ENCODE measurements around the gene GJD3.

Gene GJD3

DNA sequence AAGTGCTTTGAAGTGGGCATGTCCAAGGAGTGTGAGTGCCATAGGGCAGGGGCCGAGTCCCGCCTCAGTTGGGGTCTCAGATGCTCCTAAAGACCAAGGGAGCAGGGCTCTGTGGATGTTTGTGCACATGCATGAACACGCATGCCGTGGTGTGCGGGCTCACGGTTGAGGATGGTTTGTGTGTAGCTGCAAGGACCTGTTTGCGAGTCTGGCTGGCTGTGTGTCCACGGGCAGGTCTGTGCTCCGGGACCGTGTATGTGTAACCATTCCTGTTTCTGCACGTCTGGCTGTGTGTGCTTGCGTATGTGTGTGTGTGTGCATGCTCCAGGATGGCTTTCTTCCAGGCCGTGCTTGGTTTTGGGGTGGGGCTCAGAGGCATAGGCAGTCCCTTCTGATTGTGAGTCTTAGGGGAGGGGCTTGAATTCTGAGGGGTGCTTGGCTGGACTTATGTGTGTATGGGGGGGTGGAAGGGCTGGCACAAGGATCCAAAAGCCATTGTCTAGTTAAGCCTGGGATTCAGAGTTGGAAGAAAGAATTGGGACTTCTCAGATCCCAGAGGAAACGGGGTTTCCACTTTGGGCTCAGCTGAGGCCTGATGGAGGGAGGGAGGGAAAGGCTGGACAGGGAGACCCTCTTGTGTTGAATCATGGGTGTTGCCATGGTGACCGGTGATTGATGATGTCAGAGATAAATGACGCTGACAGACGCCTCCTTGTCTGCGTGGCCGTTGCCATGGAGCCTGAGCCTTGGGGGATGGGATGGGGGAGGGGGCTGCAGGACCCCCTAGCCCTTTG is 14.4 kb downstream of the GJD3 start:
- peaks cover 42% of the 10 kb centered on the region for H3K36me3 ChIP-seq (ENCODE audit: control insufficient read depth, insufficient read depth, low read length, severe bottlenecking)
- no peaks in the 10 kb centered on the region for H3K9me3 ChIP-seq (ENCODE audit: control insufficient read depth, low read length)
- no peak for DNase-seq (ENCODE audit: low read depth)
- no peak overlapping the region for H3K9ac ChIP-seq (ENCODE audit: low read length)
- no peaks in the 10 kb centered on the region for H3K27me3 ChIP-seq (replicated peaks; ENCODE audit: control insufficient read depth, insufficient read depth, low read length)
- no peak overlapping the region for H3K4me3 ChIP-seq (ENCODE audit: low read length)
- peaks cover 60% of the 10 kb centered on the region for H3K4me1 ChIP-seq (ENCODE audit: control insufficient read depth, insufficient read depth, low read length)

DNA sequence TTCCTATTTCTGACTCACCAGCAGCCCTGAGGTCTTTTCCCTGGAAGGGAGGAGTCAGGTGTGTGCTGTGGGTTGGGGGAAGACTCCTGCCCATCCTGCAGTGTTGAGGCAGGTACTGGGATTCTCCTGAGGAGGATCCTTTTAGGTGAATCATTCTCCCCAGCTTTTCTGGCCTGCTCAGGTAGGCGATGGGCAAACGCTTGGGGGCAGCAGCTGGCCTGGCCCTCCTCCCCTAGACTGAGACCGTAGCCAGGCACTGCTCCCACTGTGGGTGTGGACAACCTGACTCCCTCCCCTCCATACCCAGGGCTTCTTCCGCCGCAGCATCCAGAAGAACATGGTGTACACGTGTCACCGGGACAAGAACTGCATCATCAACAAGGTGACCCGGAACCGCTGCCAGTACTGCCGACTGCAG is 15.1 kb downstream of the GJD3 start:
- no peak for DNase-seq (ENCODE audit: low read depth)
- Histone ChIP-seq H3K4me1 (ENCODE audit: control insufficient read depth, insufficient read depth, low read length) (peaks cover 66% of the 10 kb centered on the region), H3K4me3 (ENCODE audit: low read length) (no peak overlapping the region)

DNA sequence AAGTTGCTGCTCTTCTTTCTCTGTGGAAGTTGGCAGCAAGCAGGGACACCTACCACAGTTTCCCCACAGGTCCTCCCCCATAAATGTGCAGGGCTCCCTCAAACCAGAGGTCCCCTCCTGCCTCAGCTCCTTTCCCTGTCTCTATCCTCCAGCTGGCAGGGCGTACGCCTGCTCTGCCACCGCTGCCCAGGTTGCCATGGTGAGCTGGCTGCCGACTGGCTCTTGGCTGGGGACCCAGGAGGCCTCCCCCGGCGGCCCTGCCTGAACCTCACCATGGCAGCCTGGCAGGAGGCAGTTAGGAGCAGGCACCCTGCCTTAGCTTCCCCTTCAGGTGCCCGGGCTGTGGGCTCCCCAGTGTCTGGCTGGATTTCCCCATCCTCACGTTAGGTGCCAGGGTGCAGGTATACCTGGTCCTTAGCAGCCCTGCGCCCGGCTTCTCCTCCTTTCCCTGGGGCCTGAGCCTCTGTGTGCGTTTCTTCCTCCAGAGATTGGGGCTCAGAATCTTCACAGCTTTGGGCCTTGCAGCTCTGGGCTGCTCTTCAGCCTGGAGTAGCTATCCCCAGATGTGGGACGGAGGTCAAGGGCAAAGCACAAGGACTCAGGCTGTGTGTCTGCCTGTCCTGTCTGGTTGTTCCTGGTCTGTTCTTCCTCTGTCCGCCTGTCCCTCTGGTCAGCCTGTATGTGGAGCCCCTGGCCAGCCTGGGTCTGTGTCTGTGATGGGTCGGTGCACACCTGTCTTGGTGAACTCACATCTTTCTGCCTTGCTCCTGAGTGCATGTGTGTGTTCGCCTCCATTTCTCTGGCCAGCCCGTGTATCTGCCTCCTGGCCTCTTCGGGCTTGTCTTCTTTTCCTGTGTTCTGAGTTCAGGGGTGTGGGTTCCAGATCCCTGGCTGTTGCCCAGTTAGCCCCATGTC is 15.7 kb downstream of the GJD3 start:
- DNase-seq (ENCODE audit: low read depth) = no peak
- Histone ChIP-seq H3K9ac (ENCODE audit: low read length) (peak overlapping the region; percentile 1), H3K4me1 (ENCODE audit: control insufficient read depth, insufficient read depth, low read length) (peaks cover 73% of the 10 kb centered on the region), H3K36me3 (ENCODE audit: control insufficient read depth, insufficient read depth, low read length, severe bottlenecking) (peaks cover 37% of the 10 kb centered on the region), H3K27me3 (replicated peaks; ENCODE audit: control insufficient read depth, insufficient read depth, low read length) (no peaks in the 10 kb centered on the region), H3K9me3 (ENCODE audit: control insufficient read depth, low read length) (no peaks in the 10 kb centered on the region), H3K4me3 (ENCODE audit: low read length) (no peak overlapping the region)

More for the DNA sequence above, 15.1 kb downstream of the GJD3 start:
- H3K9ac ChIP-seq (ENCODE audit: low read length) = peak overlapping the region; percentile 1
- H3K36me3 ChIP-seq (ENCODE audit: control insufficient read depth, insufficient read depth, low read length, severe bottlenecking) = peaks cover 41% of the 10 kb centered on the region
- H3K9me3 ChIP-seq (ENCODE audit: control insufficient read depth, low read length) = no peaks in the 10 kb centered on the region
- no peaks in the 10 kb centered on the region for H3K27me3 ChIP-seq (replicated peaks; ENCODE audit: control insufficient read depth, insufficient read depth, low read length)

DNA sequence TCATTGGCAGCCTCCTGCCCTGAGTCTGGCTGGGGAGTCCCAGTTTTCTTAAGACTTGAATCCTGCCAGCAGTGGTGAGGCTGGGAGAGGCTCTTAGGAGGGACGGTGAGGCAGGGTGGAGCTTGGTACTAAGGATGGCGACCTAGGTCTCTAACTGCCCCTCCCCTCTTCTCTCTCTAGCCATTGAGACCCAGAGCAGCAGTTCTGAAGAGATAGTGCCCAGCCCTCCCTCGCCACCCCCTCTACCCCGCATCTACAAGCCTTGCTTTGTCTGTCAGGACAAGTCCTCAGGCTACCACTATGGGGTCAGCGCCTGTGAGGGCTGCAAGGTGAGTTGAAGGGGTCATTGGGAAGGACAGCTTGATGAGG is 16.4 kb downstream of the GJD3 start:
- Histone ChIP-seq H3K4me3 (ENCODE audit: low read length) (no peak overlapping the region), H3K9me3 (ENCODE audit: control insufficient read depth, low read length) (no peaks in the 10 kb centered on the region), H3K4me1 (ENCODE audit: control insufficient read depth, insufficient read depth, low read length) (peaks cover 79% of the 10 kb centered on the region), H3K27me3 (replicated peaks; ENCODE audit: control insufficient read depth, insufficient read depth, low read length) (no peaks in the 10 kb centered on the region), H3K9ac (ENCODE audit: low read length) (no peak overlapping the region), H3K36me3 (ENCODE audit: control insufficient read depth, insufficient read depth, low read length, severe bottlenecking) (peaks cover 32% of the 10 kb centered on the region)
- no peak for DNase-seq (ENCODE audit: low read depth)

DNA sequence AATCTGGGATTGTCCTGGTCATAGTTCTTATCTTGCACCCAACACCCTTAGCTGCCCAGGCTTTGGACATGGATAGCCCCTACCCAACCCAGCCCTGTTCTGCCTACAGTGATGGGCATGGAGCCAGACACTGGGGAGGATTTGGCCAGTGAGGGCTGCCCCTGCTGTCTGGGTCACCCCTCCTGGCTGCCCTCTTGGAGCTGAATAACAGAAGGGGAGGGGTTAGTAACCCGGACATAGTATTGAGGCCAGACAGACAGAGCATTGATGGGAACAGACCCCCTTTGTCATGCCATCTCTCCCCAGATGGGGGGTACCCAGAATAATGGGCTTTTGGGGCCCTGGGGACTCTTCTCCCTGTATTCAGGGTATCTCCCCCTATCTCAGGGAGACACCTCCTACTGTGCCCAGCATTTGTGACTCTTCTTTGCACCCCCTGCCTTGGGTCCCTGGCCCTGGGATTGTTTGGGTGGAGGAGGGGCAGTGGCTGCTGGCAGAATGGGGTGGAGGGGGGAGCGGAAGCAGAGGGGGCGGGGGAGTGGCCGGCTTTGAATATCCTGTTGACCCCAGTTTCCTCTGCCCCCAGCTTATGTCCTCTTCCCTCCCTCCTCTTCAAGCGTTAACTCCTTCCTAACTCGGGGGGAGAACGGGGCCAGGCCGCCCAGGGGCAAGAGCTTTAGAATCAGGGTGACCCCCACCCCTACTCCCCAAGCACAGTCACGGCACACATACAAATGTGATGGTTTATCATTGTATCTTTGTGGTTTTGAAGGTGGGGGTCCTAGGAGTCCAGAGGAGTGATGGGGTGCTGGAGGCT is 17.0 kb downstream of the GJD3 start:
- Histone ChIP-seq H3K4me1 (ENCODE audit: control insufficient read depth, insufficient read depth, low read length) (peaks cover 78% of the 10 kb centered on the region), H3K36me3 (ENCODE audit: control insufficient read depth, insufficient read depth, low read length, severe bottlenecking) (peaks cover 26% of the 10 kb centered on the region), H3K4me3 (ENCODE audit: low read length) (no peak overlapping the region), H3K9ac (ENCODE audit: low read length) (no peak overlapping the region), H3K9me3 (ENCODE audit: control insufficient read depth, low read length) (no peaks in the 10 kb centered on the region), H3K27me3 (replicated peaks; ENCODE audit: control insufficient read depth, insufficient read depth, low read length) (no peaks in the 10 kb centered on the region)
- DNase-seq (ENCODE audit: low read depth) = no peak

DNA sequence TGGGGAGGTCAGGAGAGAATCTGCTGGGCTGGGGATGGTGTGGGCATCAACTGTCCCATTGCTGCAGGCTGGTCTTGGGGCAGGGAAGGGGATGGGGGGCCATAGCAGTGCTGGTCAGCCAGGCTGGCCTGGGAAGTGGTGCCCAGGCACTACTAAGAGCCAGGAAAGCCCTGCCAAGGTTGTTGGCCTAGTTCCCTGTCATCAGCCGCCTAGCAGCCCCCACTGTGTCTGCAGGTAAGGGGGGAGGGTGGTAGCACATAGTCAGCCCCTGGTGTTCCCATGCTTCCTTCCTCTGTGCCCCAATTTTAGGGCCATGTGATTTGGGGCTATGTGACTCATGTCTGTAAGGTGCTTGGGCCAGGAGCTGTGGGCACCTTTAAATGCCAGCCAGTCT is 17.8 kb downstream of the GJD3 start:
- H3K9me3 ChIP-seq (ENCODE audit: control insufficient read depth, low read length) = no peaks in the 10 kb centered on the region
- DNase-seq (ENCODE audit: low read depth) = no peak
- H3K27me3 ChIP-seq (replicated peaks; ENCODE audit: control insufficient read depth, insufficient read depth, low read length) = no peaks in the 10 kb centered on the region
- peaks cover 18% of the 10 kb centered on the region for H3K36me3 ChIP-seq (ENCODE audit: control insufficient read depth, insufficient read depth, low read length, severe bottlenecking)
- peaks cover 71% of the 10 kb centered on the region for H3K4me1 ChIP-seq (ENCODE audit: control insufficient read depth, insufficient read depth, low read length)
- H3K4me3 ChIP-seq (ENCODE audit: low read length) = no peak overlapping the region
- H3K9ac ChIP-seq (ENCODE audit: low read length) = no peak overlapping the region

DNA sequence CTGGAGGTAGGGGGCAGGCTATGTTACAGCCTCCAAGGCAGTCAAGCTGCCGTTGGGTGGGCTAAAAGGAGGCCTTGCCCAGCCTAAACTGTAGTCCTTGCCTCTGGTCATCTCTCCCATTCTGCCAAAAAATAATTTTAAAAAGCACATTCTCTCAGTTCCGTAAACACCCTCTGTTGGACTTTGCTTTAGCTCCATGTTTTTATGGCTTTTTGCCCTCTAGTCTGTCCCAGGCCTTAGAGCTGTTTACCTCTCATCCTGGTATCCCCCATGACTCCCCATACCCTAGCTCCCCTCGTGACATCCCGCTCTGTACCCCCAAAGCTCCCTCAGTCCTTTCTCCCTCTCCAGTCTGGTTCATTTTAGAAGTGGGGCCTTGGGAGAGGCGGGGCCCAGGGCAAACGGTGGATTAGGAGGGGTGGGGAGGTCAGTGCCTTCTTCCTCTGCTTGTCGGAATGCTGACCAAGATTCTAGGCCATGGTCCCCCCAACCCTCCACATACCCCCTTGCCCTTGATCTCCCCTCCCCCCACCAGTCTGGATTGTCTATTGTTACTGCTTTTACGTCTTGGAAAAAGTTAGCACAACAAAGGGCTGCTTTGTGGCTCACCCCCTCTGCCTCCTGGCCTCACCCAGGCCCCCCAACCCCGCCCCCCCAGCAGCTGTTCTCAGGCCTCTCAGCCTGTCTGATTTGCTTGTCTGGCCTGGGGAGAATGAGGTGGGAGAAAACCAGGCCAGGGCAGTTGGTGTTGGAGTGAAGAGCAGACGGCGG is 18.4 kb downstream of the GJD3 start:
- H3K4me3 ChIP-seq (ENCODE audit: low read length) = peak overlapping the region; percentile 92

DNA sequence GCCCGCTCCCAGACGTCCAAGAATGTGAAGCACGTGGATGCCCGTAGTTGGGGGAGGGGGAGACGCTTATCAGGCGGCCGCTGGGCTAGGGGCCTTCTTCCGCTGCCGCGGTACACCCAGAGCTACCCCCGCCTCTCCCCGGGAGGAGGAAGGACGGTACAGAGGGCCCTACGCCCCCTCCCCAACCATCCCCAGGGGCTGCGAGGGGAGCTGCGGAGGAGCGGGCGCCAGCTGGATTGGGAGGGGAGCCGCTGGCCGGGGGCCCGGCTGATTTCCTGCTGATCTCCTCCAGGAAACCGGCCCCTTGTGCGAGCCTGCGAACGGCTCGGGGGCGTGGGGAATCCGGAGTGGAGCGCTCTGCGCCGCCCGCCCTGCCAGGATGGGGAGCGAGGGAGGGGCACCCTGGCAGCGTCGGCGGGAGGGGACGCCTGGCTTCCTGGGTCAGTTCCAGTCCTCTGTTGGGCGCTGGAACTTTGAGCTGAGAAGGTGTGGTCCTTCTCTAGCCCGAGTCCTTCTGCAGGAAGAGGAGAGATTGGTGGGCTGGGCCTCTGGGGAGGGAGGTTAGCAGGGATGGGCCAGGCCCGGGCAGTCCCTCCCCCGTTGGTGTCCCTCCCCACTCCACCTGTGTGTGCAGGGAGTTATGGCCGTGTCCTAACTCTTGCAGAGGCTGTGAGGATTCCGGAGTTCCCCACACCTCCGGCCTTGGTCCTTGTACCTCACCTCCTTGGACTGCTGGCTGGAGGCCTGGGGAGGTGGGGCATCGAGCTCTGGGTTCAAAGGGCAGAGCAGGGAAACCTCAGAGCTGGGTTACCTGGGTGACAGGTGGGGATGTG is 19.2 kb downstream of the GJD3 start:
- H3K27me3 ChIP-seq (replicated peaks; ENCODE audit: control insufficient read depth, insufficient read depth, low read length) = no peaks in the 10 kb centered on the region
- peaks cover 78% of the 10 kb centered on the region for H3K4me1 ChIP-seq (ENCODE audit: control insufficient read depth, insufficient read depth, low read length)
- H3K9ac ChIP-seq (ENCODE audit: low read length) = peak overlapping the region; percentile 94
- H3K36me3 ChIP-seq (ENCODE audit: control insufficient read depth, insufficient read depth, low read length, severe bottlenecking) = peaks cover 20% of the 10 kb centered on the region
- peak overlapping the region; percentile 92 for H3K4me3 ChIP-seq (ENCODE audit: low read length)
- H3K9me3 ChIP-seq (ENCODE audit: control insufficient read depth, low read length) = no peaks in the 10 kb centered on the region
- DNase-seq (ENCODE audit: low read depth) = peak; percentile 77

More for the DNA sequence above, 18.4 kb downstream of the GJD3 start:
- H3K36me3 ChIP-seq (ENCODE audit: control insufficient read depth, insufficient read depth, low read length, severe bottlenecking) = peaks cover 17% of the 10 kb centered on the region
- H3K9ac ChIP-seq (ENCODE audit: low read length) = peak overlapping the region; percentile 94
- no peak for DNase-seq (ENCODE audit: low read depth)
- no peaks in the 10 kb centered on the region for H3K27me3 ChIP-seq (replicated peaks; ENCODE audit: control insufficient read depth, insufficient read depth, low read length)
- no peaks in the 10 kb centered on the region for H3K9me3 ChIP-seq (ENCODE audit: control insufficient read depth, low read length)
- H3K4me1 ChIP-seq (ENCODE audit: control insufficient read depth, insufficient read depth, low read length) = peaks cover 71% of the 10 kb centered on the region

DNA sequence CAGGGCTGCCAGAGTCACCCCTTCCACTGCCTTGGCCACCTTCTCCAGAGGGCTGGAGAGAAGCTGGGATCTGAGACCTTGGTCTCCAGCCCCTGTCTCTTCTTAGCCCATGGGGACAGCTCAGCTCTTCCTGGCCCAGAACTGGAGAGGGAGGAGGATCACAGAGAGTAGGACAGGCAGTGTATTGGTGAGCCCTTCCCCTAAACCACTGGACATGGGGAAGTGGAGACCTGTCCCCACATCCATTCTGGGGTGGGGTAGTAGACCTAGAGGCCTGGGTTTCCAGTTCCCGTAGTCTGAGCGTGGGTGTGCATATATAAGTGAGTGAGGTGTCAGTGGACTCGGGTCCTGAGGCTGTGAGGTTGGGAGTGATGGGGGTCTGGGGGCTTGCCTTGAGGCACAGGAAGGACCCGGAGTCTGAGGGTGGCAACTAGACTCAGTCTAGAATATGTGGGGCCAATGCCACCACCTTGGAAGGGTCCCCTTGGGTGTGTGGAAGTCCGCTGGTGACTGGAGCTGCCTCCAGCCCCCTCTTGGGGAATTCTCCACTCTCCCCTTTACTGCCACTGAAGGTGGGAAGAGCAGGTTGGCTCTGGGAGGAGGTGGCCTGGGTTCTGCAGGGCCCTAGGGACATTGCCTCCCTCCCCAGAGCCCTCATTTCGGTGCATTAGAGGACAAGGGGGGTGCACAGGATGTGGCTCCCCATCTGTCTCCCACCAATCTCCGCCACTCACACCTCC is 19.9 kb downstream of the GJD3 start:
- Histone ChIP-seq H3K9ac (ENCODE audit: low read length) (peak overlapping the region; percentile 94), H3K4me1 (ENCODE audit: control insufficient read depth, insufficient read depth, low read length) (peaks cover 75% of the 10 kb centered on the region), H3K4me3 (ENCODE audit: low read length) (peak overlapping the region; percentile 92), H3K27me3 (replicated peaks; ENCODE audit: control insufficient read depth, insufficient read depth, low read length) (no peaks in the 10 kb centered on the region), H3K36me3 (ENCODE audit: control insufficient read depth, insufficient read depth, low read length, severe bottlenecking) (peaks cover 24% of the 10 kb centered on the region), H3K9me3 (ENCODE audit: control insufficient read depth, low read length) (no peaks in the 10 kb centered on the region)
- DNase-seq (ENCODE audit: low read depth) = no peak

Measured in adipocyte (in vitro differentiated cells).